NCI-H187 treated with DMSO at 0.1 percent for 48 hours (cell line): ENCODE measurements around the gene PIGR.

Experiments
- DNase-seq: peaks from one replicate; lab custom pipeline; 2025; lab: John Stamatoyannopoulos, UW

PIGR gene

GRCh38 chr1:206960676-206961386 is 14.6 kb upstream of the PIGR start:
- DNase-seq, result no peak

GRCh38 chr1:206958144-206958543 is 11.9 kb upstream of the PIGR start:
- DNase-seq, result no peak

- DNase-seq, result no peak
Observed at GRCh38 chr1:206957639-206958038, 11.4 kb upstream of the PIGR start.

- DNase-seq, result no peak
Observed at GRCh38 chr1:206955476-206956451, 9.5 kb upstream of the PIGR start.

GRCh38 chr1:206954459-206955342 is 8.4 kb upstream of the PIGR start:
- no peak for DNase-seq

- DNase-seq, result no peak
Observed at GRCh38 chr1:206953626-206954025, 7.4 kb upstream of the PIGR start.

- DNase-seq, result no peak
Observed at GRCh38 chr1:206953126-206953525, 6.9 kb upstream of the PIGR start.

GRCh38 chr1:206952171-206952570 is 5.9 kb upstream of the PIGR start:
- DNase-seq, result no peak

GRCh38 chr1:206951318-206952100 is 5.2 kb upstream of the PIGR start:
- no peak for DNase-seq

GRCh38 chr1:206949641-206950040 is 3.4 kb upstream of the PIGR start:
- no peak for DNase-seq

GRCh38 chr1:206949208-206949607 is 2.9 kb upstream of the PIGR start:
- DNase-seq, result no peak

GRCh38 chr1:206947255-206947654 is 989 bp upstream of the PIGR start:
- DNase-seq, result no peak

GRCh38 chr1:206945779-206946178 is 487 bp downstream of the PIGR start:
- no peak for DNase-seq

- DNase-seq, result no peak
Observed at GRCh38 chr1:206944703-206945102, 1.6 kb downstream of the PIGR start.

GRCh38 chr1:206941766-206942418 is 4.4 kb downstream of the PIGR start:
- DNase-seq, result no peak

- DNase-seq, result no peak
Observed at GRCh38 chr1:206940588-206940936, 5.7 kb downstream of the PIGR start.

- DNase-seq, result no peak
Observed at GRCh38 chr1:206939841-206940587, 6.3 kb downstream of the PIGR start.

GRCh38 chr1:206939131-206939530 is 7.1 kb downstream of the PIGR start:
- DNase-seq, result no peak

GRCh38 chr1:206937425-206937824 is 8.8 kb downstream of the PIGR start:
- no peak for DNase-seq

- no peak for DNase-seq
Observed at GRCh38 chr1:206935491-206936067, 10.7 kb downstream of the PIGR start.
